ENCODE data around the gene RPL12. TPM values are rescaled to one million over a fixed set of nuclear protein-coding genes. Genes with fewer than 3 reads are reported as not detected.

Gene RPL12
- total RNA-seq, 2 experiments from 2014 or later = 1,186 to 1,386 TPM

DNA sequence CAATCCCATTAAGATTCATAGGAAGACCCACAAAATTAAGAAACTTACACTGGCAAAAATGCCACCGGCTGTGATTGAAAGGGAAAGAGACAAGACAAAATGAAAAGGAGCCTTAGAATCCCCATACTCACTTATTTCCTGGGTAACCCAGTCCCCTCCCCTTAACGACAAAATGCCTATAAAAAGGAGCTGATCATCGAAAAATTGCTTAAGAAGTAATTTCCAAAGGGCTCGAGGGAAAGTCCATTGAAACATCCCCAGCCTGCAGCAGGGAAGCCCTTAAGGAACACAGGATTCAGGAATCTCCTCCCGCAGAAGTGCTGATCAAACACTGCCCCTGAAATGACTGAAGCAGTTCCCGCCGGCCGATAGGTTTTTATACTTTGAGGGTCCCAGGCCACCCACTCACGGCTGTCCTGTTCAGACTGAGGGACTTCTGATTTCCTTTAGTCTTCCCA, 27.7 kb downstream of the RPL12 start:
- DNase-seq = no peak
- H3K27ac Mint-ChIP-seq = peak overlapping the region; percentile 94
- H3K4me3 Mint-ChIP-seq = peak overlapping the region; percentile 99
- H3K4me1 Mint-ChIP-seq = peaks cover 50% of the 10 kb centered on the region
- POLR2A ChIA-PET = no interaction called here
- peaks cover 13% of the 10 kb centered on the region for H3K36me3 Mint-ChIP-seq (ENCODE audit: low read depth)
- CTCF ChIA-PET = interaction anchor here (0.6 to 1.6 kb wide), 3 partner anchors 23 to 261 kb away, joined by 3 to 5 read pairs (median 3); partner anchors contain the start of gene SLC2A8
- H3K27me3 Mint-ChIP-seq = no peaks in the 10 kb centered on the region
- no peaks in the 10 kb centered on the region for H3K9me3 Mint-ChIP-seq

DNA sequence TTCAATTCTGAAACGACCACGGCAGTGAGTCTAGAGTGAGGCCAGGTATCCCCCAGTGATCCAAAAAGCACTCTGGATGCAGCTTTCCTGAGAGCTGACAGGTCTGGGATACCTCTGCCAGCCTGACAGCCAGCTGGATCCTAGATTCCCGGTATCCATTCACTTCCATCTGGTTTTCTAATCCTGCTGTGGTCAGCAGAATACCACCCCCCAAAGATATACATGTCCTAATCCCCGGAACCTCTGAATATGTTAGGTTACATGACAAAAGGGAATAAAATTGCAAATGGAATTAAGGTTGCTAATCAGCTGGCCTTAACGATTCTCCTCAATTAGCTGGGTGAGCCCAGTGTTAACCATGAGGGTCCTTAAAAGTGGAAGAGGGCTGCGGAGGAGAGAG, 28.4 kb downstream of the RPL12 start:
- Mint-ChIP-seq H3K4me3 (peak overlapping the region; percentile 99), H3K9me3 (no peaks in the 10 kb centered on the region), H3K4me1 (peaks cover 44% of the 10 kb centered on the region), H3K27ac (no peak overlapping the region), H3K27me3 (no peaks in the 10 kb centered on the region), H3K36me3 (ENCODE audit: low read depth) (peaks cover 9% of the 10 kb centered on the region)
- DNase-seq = no peak
- CTCF ChIA-PET = interaction anchor here (0.6 to 1.6 kb wide), 2 partner anchors 26 to 262 kb away, joined by 3 to 5 read pairs; partner anchors contain the start of gene SLC2A8
- POLR2A ChIA-PET = no interaction called here

- Mint-ChIP-seq H3K9me3 (no peaks in the 10 kb centered on the region), H3K27ac (no peak overlapping the region), H3K36me3 (ENCODE audit: low read depth) (peaks cover 9% of the 10 kb centered on the region), H3K27me3 (no peaks in the 10 kb centered on the region), H3K4me1 (peaks cover 42% of the 10 kb centered on the region), H3K4me3 (peak overlapping the region; percentile 99)
- CTCF ChIA-PET = no interaction called here
- POLR2A ChIA-PET = no interaction called here
- DNase-seq = no peak
Measured at GRCh38 chr9:127422133-127422782, 28.9 kb downstream of the RPL12 start.

DNA sequence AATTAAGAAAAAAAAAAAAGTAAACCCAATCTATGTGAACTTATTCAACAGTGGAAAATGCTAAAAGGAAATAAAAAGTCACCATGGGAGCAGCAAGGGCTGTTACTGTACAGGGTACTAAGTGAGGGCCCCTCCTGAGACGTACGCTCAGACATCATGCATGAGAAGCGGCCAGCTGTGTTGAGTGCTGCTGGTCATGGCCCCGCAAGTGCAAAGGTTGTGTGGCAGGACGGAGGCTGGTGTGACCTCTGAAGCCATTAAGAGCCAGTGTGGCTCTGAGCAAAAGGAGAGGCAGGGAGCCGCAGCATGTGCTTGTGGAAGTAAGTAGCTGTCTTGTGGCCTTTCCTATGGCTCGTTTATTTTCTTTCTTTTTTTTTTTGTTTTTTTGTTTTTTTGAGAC, 30.1 kb downstream of the RPL12 start:
- Mint-ChIP-seq H3K36me3 (ENCODE audit: low read depth) (peaks cover 2% of the 10 kb centered on the region), H3K9me3 (no peaks in the 10 kb centered on the region), H3K27me3 (peaks cover 4% of the 10 kb centered on the region), H3K27ac (no peak overlapping the region), H3K4me1 (peaks cover 33% of the 10 kb centered on the region), H3K4me3 (no peak overlapping the region)
- no peak for DNase-seq
- CTCF ChIA-PET = interaction anchor here (0.6 to 1.4 kb wide), 3 partner anchors 23 to 926 kb away, joined by 3 read pairs; no protein-coding TSS in a partner anchor
- POLR2A ChIA-PET = interaction anchor here (0.7 kb wide), 1 partner anchor 28 kb away, joined by 3 read pairs; no protein-coding TSS in a partner anchor

DNA sequence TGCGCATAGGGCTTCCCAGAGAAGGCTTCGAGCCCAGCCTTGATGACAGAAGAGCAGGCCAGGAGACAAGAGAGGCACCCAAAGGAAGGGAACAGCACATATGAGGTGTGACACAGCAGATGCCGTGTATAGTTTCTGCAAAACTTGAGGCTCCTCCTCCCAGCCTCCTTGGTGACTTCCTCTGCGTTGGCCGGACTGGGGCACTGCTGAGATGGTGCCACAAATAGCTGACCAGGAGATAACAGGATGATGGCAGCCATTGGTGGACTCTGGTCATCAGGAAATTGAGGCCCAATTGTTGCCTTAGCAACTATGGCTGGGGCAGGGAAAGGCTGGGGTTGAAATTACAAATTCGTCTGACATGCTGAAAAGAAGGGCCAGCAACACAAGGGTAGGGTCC, 31.9 kb downstream of the RPL12 start:
- peaks cover 16% of the 10 kb centered on the region for H3K4me1 Mint-ChIP-seq
- peaks cover 2% of the 10 kb centered on the region for H3K36me3 Mint-ChIP-seq (ENCODE audit: low read depth)
- ChIA-PET POLR2A (no interaction called here), CTCF (no interaction called here)
- H3K27me3 Mint-ChIP-seq = peaks cover 15% of the 10 kb centered on the region
- no peak overlapping the region for H3K4me3 Mint-ChIP-seq
- no peak for DNase-seq
- H3K9me3 Mint-ChIP-seq = no peaks in the 10 kb centered on the region
- no peak overlapping the region for H3K27ac Mint-ChIP-seq

- Mint-ChIP-seq H3K27ac (no peak overlapping the region), H3K9me3 (no peaks in the 10 kb centered on the region), H3K27me3 (peaks cover 22% of the 10 kb centered on the region), H3K4me3 (no peak overlapping the region), H3K36me3 (ENCODE audit: low read depth) (no peaks in the 10 kb centered on the region), H3K4me1 (peaks cover 7% of the 10 kb centered on the region)
- POLR2A ChIA-PET = no interaction called here
- peak; percentile 42 for DNase-seq
- CTCF ChIA-PET = interaction anchor here (0.9 to 1.2 kb wide), 2 partner anchors 30 to 38 kb away, joined by 3 to 4 read pairs; no protein-coding TSS in a partner anchor
Measured at GRCh38 chr9:127418037-127418471, 33.2 kb downstream of the RPL12 start.

- H3K9me3 Mint-ChIP-seq = no peaks in the 10 kb centered on the region
- H3K4me1 Mint-ChIP-seq = no peaks in the 10 kb centered on the region
- no peak for DNase-seq
- ChIA-PET CTCF (interaction anchor here (0.9 to 1.2 kb wide), 3 partner anchors 20 to 38 kb away, joined by 3 to 4 read pairs (median 3); partner anchors contain the start of gene SLC2A8), POLR2A (no interaction called here)
- H3K27ac Mint-ChIP-seq = no peak overlapping the region
- H3K27me3 Mint-ChIP-seq = peaks cover 22% of the 10 kb centered on the region
- no peaks in the 10 kb centered on the region for H3K36me3 Mint-ChIP-seq (ENCODE audit: low read depth)
- H3K4me3 Mint-ChIP-seq = no peak overlapping the region
Measured at GRCh38 chr9:127417131-127418036, 33.8 kb downstream of the RPL12 start.

GRCh38 chr9:127415657-127416056, 35.5 kb downstream of the RPL12 start:
- no peak overlapping the region for H3K4me3 Mint-ChIP-seq
- no peaks in the 10 kb centered on the region for H3K4me1 Mint-ChIP-seq
- no peak for DNase-seq
- no peaks in the 10 kb centered on the region for H3K36me3 Mint-ChIP-seq (ENCODE audit: low read depth)
- ChIA-PET POLR2A (no interaction called here), CTCF (no interaction called here)
- no peak overlapping the region for H3K27ac Mint-ChIP-seq
- H3K27me3 Mint-ChIP-seq = peaks cover 31% of the 10 kb centered on the region
- H3K9me3 Mint-ChIP-seq = no peaks in the 10 kb centered on the region

GRCh38 chr9:127415141-127415540, 36.1 kb downstream of the RPL12 start:
- POLR2A ChIA-PET = no interaction called here

DNA sequence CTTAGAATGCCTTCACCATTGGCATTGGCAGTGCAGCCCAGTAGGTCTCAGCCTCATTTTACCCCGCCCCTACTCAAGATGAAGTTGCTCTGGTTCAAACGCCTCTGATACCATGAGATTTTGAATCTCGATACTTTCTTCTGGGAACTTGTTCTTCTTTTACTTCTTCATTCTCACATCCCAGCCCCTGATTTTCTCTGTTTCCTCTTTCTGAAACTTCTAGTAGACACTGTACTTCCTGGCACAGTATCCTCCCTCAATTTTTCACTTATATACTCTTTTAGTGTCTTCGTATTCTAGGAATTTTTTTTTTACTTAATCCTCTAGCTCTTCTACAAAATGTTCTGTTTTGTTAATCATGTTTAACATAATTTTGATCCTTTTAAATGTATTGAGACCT, 40.1 kb downstream of the RPL12 start:
- no peaks in the 10 kb centered on the region for H3K36me3 Mint-ChIP-seq (ENCODE audit: low read depth)
- no peak overlapping the region for H3K27ac Mint-ChIP-seq
- DNase-seq = no peak
- H3K9me3 Mint-ChIP-seq = no peaks in the 10 kb centered on the region
- POLR2A ChIA-PET = no interaction called here
- CTCF ChIA-PET = no interaction called here
- H3K4me1 Mint-ChIP-seq = no peaks in the 10 kb centered on the region
- H3K4me3 Mint-ChIP-seq = no peak overlapping the region
- peaks cover 32% of the 10 kb centered on the region for H3K27me3 Mint-ChIP-seq

More at GRCh38 chr9:127415141-127415540, 36.1 kb downstream of the RPL12 start:
- H3K27ac Mint-ChIP-seq = no peak overlapping the region
- H3K27me3 Mint-ChIP-seq = peaks cover 31% of the 10 kb centered on the region
- no peak for DNase-seq
- H3K9me3 Mint-ChIP-seq = no peaks in the 10 kb centered on the region
- no peaks in the 10 kb centered on the region for H3K4me1 Mint-ChIP-seq
- CTCF ChIA-PET = no interaction called here
- H3K4me3 Mint-ChIP-seq = no peak overlapping the region
- H3K36me3 Mint-ChIP-seq (ENCODE audit: low read depth) = no peaks in the 10 kb centered on the region

DNA sequence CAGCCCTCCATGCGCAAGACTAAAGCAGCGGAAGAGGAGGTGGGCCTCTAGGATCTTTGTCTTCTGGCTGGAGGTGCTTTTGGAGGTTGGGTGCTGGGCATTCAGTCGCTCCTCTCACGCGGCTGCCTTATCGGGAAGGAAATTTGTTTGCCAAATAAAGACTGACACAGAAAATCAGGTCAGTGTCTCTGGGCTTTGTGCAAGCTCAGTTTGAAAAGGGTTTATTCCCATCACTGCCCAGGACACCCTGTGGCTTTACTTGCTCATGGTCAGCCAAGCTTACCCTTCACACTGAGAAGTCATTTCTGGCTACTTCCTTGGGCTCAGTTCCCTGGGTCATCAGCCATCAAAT, 43.7 kb downstream of the RPL12 start:
- Mint-ChIP-seq H3K4me3 (no peak overlapping the region), H3K27me3 (peaks cover 17% of the 10 kb centered on the region), H3K27ac (no peak overlapping the region), H3K36me3 (ENCODE audit: low read depth) (no peaks in the 10 kb centered on the region), H3K9me3 (no peaks in the 10 kb centered on the region), H3K4me1 (no peaks in the 10 kb centered on the region)
- DNase-seq = no peak
- ChIA-PET POLR2A (no interaction called here), CTCF (interaction anchor here (0.6 to 1.1 kb wide), 3 partner anchors 8 to 474 kb away, joined by 3 to 7 read pairs (median 4); no protein-coding TSS in a partner anchor)

- Mint-ChIP-seq H3K4me3 (no peak overlapping the region), H3K9me3 (no peaks in the 10 kb centered on the region), H3K27ac (no peak overlapping the region), H3K4me1 (no peaks in the 10 kb centered on the region), H3K36me3 (ENCODE audit: low read depth) (no peaks in the 10 kb centered on the region), H3K27me3 (peaks cover 17% of the 10 kb centered on the region)
- POLR2A ChIA-PET = no interaction called here
- CTCF ChIA-PET = interaction anchor here (1.1 to 1.4 kb wide), 2 partner anchors 8 to 10 kb away, joined by 3 to 4 read pairs; partner anchors contain the start of gene SLC2A8
- no peak for DNase-seq
Measured at GRCh38 chr9:127406799-127407491, 44.3 kb downstream of the RPL12 start.
